HCT116 (cell line): ENCODE results near the gene ATAD3C. TPM values are rescaled to one million over a fixed set of nuclear protein-coding genes. Genes with fewer than 3 reads are reported as not detected.

ENCODE experiments used
- ATAC-seq: fragments of 200-7000 bp; cut with Tn5 transposase; 2 replicates; pipeline ENCODE4 v1.9.1; 2020; ENCODE audit warnings: mild to moderate bottlenecking, moderate library complexity
- BruUV-seq: library from RNA; stranded (reverse); fragments of 400-500 nt; replicated peaks from 2 replicates; lab custom pipeline; 2021; lab: Mats Ljungman, UMichigan
- CTCF ChIA-PET: fragments of 300-600 bp; sonication (Branson Sonifier 250); formaldehyde crosslinking; loops from one replicate; lab custom pipeline; 2021; ENCODE audit warnings: antibody characterized with exemption; lab: Charles Lee
- POLR2A ChIA-PET: fragments of 300-600, 350-600 bp; sonication (Branson Sonifier 250); formaldehyde crosslinking; loops from one replicate; lab custom pipeline; 2021; ENCODE audit warnings: antibody characterized with exemption; lab: Charles Lee
- RAD21 ChIA-PET, 2 experiments: fragments of 300-600 bp; sonication (Branson Sonifier 250); formaldehyde crosslinking; loops; one replicate each; lab custom pipeline; 2023; ENCODE audit warnings: low total read pairs in 2 of 2; ENCODE audit not compliant: uncharacterized antibody in 2 of 2, unreplicated experiment in 2 of 2, low non-redundant PET in 1 of 2; lab: Charles Lee
- DNase-seq: peaks from one replicate; pipeline ENCODE4 v3.0.0-alpha.2; 2010; ENCODE audit warnings: low read depth, low spot score
- H2AFZ ChIP-seq: fragments of 200-600 bp; shearing (Covaris generic), sonication (generic); 2 replicates; pipeline ENCODE4 v1.6.1; 2017; ENCODE audit warnings: low read depth, mixed run types, mixed read lengths, antibody characterized with exemption, low read length; ENCODE audit not compliant: poor library complexity, severe bottlenecking
- H3K27ac ChIP-seq: 2 replicates; pipeline ENCODE4 v1.5.1; 2012; ENCODE audit warnings: low read depth, low read length
- H3K27me3 ChIP-seq: fragments of 200-600 bp; sonication (generic); 2 replicates; pipeline ENCODE4 v1.6.1; 2016; ENCODE audit warnings: mixed run types, low read length, mixed read lengths; ENCODE audit not compliant: insufficient read depth
- H3K36me3 ChIP-seq, 2 experiments: fragments of 200-500 bp in 1 of 2; fragments of 200-600 bp in 1 of 2; sonication (Bioruptor generic) in 1 of 2; sonication (generic) in 1 of 2; 2 replicates each; pipeline versions ENCODE4 v1.5.1 to v1.6.1; 2014 to 2016; ENCODE audit warnings: low read length in 2 of 2, inconsistent platforms in 1 of 2, mixed read lengths in 1 of 2, mixed run types in 1 of 2; ENCODE audit not compliant: insufficient read depth in 2 of 2, control insufficient read depth in 1 of 2
- H3K4me1 ChIP-seq, 2 experiments: fragments of 200-600 bp in 1 of 2; sonication (generic) in 1 of 2; 2 replicates each; pipeline versions ENCODE4 v1.5.1 to v1.6.1; 2012 to 2017; ENCODE audit warnings: low read length in 2 of 2, inconsistent platforms in 1 of 2, mild to moderate bottlenecking in 1 of 2, mixed read lengths in 1 of 2, mixed run types in 1 of 2, moderate library complexity in 1 of 2; ENCODE audit not compliant: insufficient read depth in 2 of 2, control insufficient read depth in 1 of 2
- H3K4me2 ChIP-seq: fragments of 200-600 bp; sonication (generic); 2 replicates; pipeline ENCODE4 v1.6.1; 2017; ENCODE audit warnings: mixed run types, low read length, mixed read lengths
- H3K4me3 ChIP-seq, 2 experiments: fragments of 200-600 bp in 1 of 2; sonication (generic) in 1 of 2; replicated peaks in 1 of 2; 2 replicates each; pipeline ENCODE4 v1.5.1; 2011 to 2016; ENCODE audit warnings: low read length in 2 of 2, control low read depth in 1 of 2, low read depth in 1 of 2, mild to moderate bottlenecking in 1 of 2, mixed read lengths in 1 of 2, mixed run types in 1 of 2
- H3K79me2 ChIP-seq: fragments of 200-600 bp; sonication (generic); 2 replicates; pipeline ENCODE4 v1.6.1; 2017; ENCODE audit warnings: mild to moderate bottlenecking, mixed run types, low read length, moderate library complexity, mixed read lengths; ENCODE audit not compliant: insufficient read depth
- H3K9ac ChIP-seq: fragments of 200-600 bp; sonication (generic); 2 replicates; pipeline ENCODE4 v1.6.1; 2016; ENCODE audit warnings: low read length, mixed read lengths
- H3K9me2 ChIP-seq: fragments of 200-600 bp; sonication (generic), shearing (Covaris generic); 2 replicates; pipeline ENCODE4 v1.6.1; 2017; ENCODE audit warnings: mixed run types, mild to moderate bottlenecking, moderate library complexity; ENCODE audit not compliant: insufficient read depth
- H3K9me3 ChIP-seq, 2 experiments: fragments of 200-500 bp in 1 of 2; fragments of 200-600 bp in 1 of 2; sonication (Bioruptor generic) in 1 of 2; sonication (generic) in 1 of 2; 2 replicates each; pipeline ENCODE4 v1.6.1; 2014 to 2017; ENCODE audit warnings: low read length in 2 of 2, mixed read lengths in 2 of 2, inconsistent platforms in 1 of 2, low read depth in 1 of 2, mild to moderate bottlenecking in 1 of 2, mixed run types in 1 of 2, moderate library complexity in 1 of 2; ENCODE audit not compliant: control insufficient read depth in 1 of 2, insufficient read depth in 1 of 2
- H4K20me1 ChIP-seq: fragments of 200-600 bp; sonication (generic), shearing (Covaris generic); 2 replicates; pipeline ENCODE4 v1.6.1; 2017; ENCODE audit warnings: mixed run types, mild to moderate bottlenecking, moderate library complexity; ENCODE audit not compliant: insufficient read depth
- ATF3 ChIP-seq: IDR thresholded peaks from 2 replicates; pipeline ENCODE4 v1.6.1; 2012
- CBX3 ChIP-seq: IDR thresholded peaks from 2 replicates; pipeline ENCODE4 v1.6.1; 2012; ENCODE audit warnings: low read depth
- CEBPB ChIP-seq: IDR thresholded peaks from 2 replicates; pipeline ENCODE4 v1.6.1; 2012; ENCODE audit warnings: low read depth
- EGR1 ChIP-seq: IDR thresholded peaks from 2 replicates; pipeline ENCODE4 v1.6.1; 2012; ENCODE audit warnings: low read depth
- FOSL1 ChIP-seq: IDR thresholded peaks from 2 replicates; pipeline ENCODE4 v1.6.1; 2012; ENCODE audit warnings: low read depth
- RAD21 ChIP-seq: IDR thresholded peaks from 2 replicates; pipeline ENCODE4 v1.6.1; 2012; ENCODE audit warnings: low read depth, mild to moderate bottlenecking
- SP1 ChIP-seq: IDR thresholded peaks from 2 replicates; pipeline ENCODE4 v1.6.1; 2012; ENCODE audit warnings: low read depth
- TCF7L2 ChIP-seq: IDR thresholded peaks from 2 replicates; pipeline ENCODE4 v1.7.0; 2011; ENCODE audit warnings: borderline replicate concordance, inconsistent platforms; ENCODE audit not compliant: insufficient read depth, insufficient read length; ENCODE audit errors: extremely low read depth
- ZNF274 ChIP-seq: fragments of 200-500 bp; sonication (Bioruptor generic); IDR thresholded peaks from 2 replicates; pipeline ENCODE4 v1.6.1; 2014; ENCODE audit warnings: mild to moderate bottlenecking, low read depth, low read length, inconsistent platforms
- intact Hi-C: fragments of 100-400 bp; cut with micrococcal nuclease; formaldehyde crosslinking; loops from 2 replicates; pipeline ENCODE4 v1.10.0; 2022
- total RNA-seq: library from RNA; stranded (reverse); gene quantifications from one replicate; pipeline ENCODE4 v1.2.1, GENCODE V29; 2021; ENCODE audit not compliant: unreplicated experiment
- TF ChIP-seq, protein P1 (sequence below): IDR thresholded peaks from 2 replicates; pipeline ENCODE4 v1.6.1; 2012

Gene ATAD3C
- total RNA-seq, 1 experiment from 2014 or later: 0.61 TPM

DNA sequence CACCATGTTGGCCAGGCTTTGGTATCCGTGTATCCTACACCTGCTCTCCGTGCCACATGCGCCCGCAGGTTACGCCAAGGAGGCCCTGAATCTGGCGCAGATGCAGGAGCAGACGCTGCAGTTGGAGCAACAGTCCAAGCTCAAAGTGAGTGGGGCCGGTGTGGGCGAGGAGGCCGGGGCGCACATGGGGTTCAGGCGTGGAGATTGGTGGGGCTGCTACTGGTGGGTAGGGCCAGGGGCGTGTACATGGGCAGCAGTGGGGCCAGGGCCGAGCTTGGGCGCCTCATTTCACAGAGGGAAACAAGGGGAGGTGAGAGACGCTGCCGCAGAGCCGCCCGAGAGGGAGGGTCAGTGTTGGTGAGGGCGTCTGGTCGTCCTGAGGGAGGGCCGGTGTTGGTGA lies 27.7 kb downstream of the ATAD3C start:
- DNase-seq: no peak
- Histone ChIP-seq H2AFZ (no peak overlapping the region), H3K9ac (no peak overlapping the region), H4K20me1 (peaks cover 5% of the 10 kb centered on the region; the same call in 1 of the 2 replicates), H3K27ac (no peak overlapping the region), H3K4me2 (no peak overlapping the region), H3K79me2 (peaks cover 72% of the 10 kb centered on the region), H3K27me3 (no peaks in the 10 kb centered on the region), H3K36me3 (peaks cover 19 to 36% of the 10 kb centered on the region in 2 experiments; a peak in 3 of 4 replicates), H3K9me2 (no peaks in the 10 kb centered on the region), H3K9me3 (no peaks in the 10 kb centered on the region), H3K4me1 (peaks cover 6 to 13% of the 10 kb centered on the region in 2 experiments; a peak in 3 of 4 replicates), H3K4me3 (no peak overlapping the region)
- no TSS peak for BruUV-seq
- intact Hi-C loops: no loop called here
- POLR2A ChIA-PET: no interaction called here
- RAD21 ChIA-PET: no interaction called here
- TF ChIP-seq TCF7L2 (no peak), ZNF274 (no peak), FOSL1 (no peak), EGR1 (no peak), SP1 (no peak), ATF3 (no peak), RAD21 (no peak), CBX3 (no peak), CEBPB (no peak)
- TF ChIP-seq, protein P1, sequence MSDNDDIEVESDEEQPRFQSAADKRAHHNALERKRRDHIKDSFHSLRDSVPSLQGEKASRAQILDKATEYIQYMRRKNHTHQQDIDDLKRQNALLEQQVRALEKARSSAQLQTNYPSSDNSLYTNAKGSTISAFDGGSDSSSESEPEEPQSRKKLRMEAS: no peak
- ATAC-seq: no peak
- CTCF ChIA-PET: no interaction called here
